Esophagus (tissue), 2 donors: Measurements from ENCODE around the gene TMEM132D. TPM values are rescaled to one million over a fixed set of nuclear protein-coding genes. Genes with fewer than 3 reads are reported as not detected.

Experiments used
- H3K27ac ChIP-seq, 2 donors: one replicate each; pipeline ENCODE4 v1.5.1; 2013; ENCODE audit warnings: low read depth in 2 of 2, mild to moderate bottlenecking in 2 of 2, inconsistent platforms in 1 of 2, low read length in 1 of 2, moderate library complexity in 1 of 2
- H3K27me3 ChIP-seq, 2 donors: one replicate each; pipeline ENCODE4 v1.6.1; 2013; ENCODE audit warnings: low read length in 2 of 2, control low read depth in 1 of 2, mild to moderate bottlenecking in 1 of 2; ENCODE audit not compliant: insufficient read depth in 2 of 2, control insufficient read depth in 1 of 2
- H3K36me3 ChIP-seq, 2 donors: one replicate each; pipeline ENCODE4 v1.6.1; 2013; ENCODE audit warnings: low read length in 1 of 2; ENCODE audit not compliant: control insufficient read depth in 2 of 2, insufficient read depth in 2 of 2
- H3K4me1 ChIP-seq, 2 donors: one replicate each; pipeline ENCODE4 v1.6.1; 2013; ENCODE audit warnings: low read length in 1 of 2; ENCODE audit not compliant: control insufficient read depth in 2 of 2, insufficient read depth in 2 of 2
- H3K4me3 ChIP-seq, 2 donors: one replicate each; pipeline ENCODE4 v1.5.1; 2013; ENCODE audit warnings: low read length in 2 of 2, mild to moderate bottlenecking in 2 of 2, low read depth in 1 of 2, moderate library complexity in 1 of 2
- H3K9me3 ChIP-seq, 2 donors: one replicate each; pipeline ENCODE4 v1.6.1; 2013; ENCODE audit warnings: mild to moderate bottlenecking in 2 of 2, low read depth in 1 of 2, low read length in 1 of 2, moderate library complexity in 1 of 2; ENCODE audit not compliant: control insufficient read depth in 2 of 2, insufficient read depth in 1 of 2
- WGBS, 2 donors: extraction: QIAGEN DNeasy Blood & Tissue Kit; methylation state at CpG; one replicate each; pipeline ENCODE4 v1.1.7; 2013; 5-methylcytosine and 5-hydroxymethylcytosine counted together
- polyA plus RNA-seq, 2 donors: library from polyadenylated mRNA; stranded (reverse); fragments of 200-250 nt; gene quantifications; one replicate each; pipeline ENCODE4 v1.2.3, GENCODE V29; 2013
- donor health status: healthy with polysubstance abuse.
- donor health status: Bipolar disorder and iron deficiency.

The TMEM132D gene
- polyA plus RNA-seq, 2 donors = not detected

GRCh38 chr12:129331356-129332085, 572.3 kb downstream of the TMEM132D start:
- no peaks in the 10 kb centered on the region for H3K27me3 ChIP-seq
- H3K27ac ChIP-seq = no peak overlapping the region
- 60% methylated on average over 7 of the region's 7 CpGs for WGBS, 2 donors
- H3K36me3 ChIP-seq = no peaks in the 10 kb centered on the region
- peaks cover 3 to 4% of the 10 kb centered on the region in 2 donors for H3K9me3 ChIP-seq
- no peak overlapping the region for H3K4me3 ChIP-seq
- no peaks in the 10 kb centered on the region for H3K4me1 ChIP-seq

- Histone ChIP-seq H3K4me1 (no peaks in the 10 kb centered on the region), H3K36me3 (no peaks in the 10 kb centered on the region), H3K4me3 (no peak overlapping the region), H3K27ac (no peak overlapping the region), H3K27me3 (no peaks in the 10 kb centered on the region), H3K9me3 (peaks cover 2 to 3% of the 10 kb centered on the region in 2 donors)
- WGBS, 2 donors = 44 to 53% methylated on average over 4 of the region's 4 CpGs
Measured at GRCh38 chr12:129328235-129328634, 575.6 kb downstream of the TMEM132D start.

- WGBS, 2 donors = 80 to 83% methylated on average over 2 of the region's 2 CpGs
- Histone ChIP-seq H3K4me1 (no peaks in the 10 kb centered on the region), H3K9me3 (peaks cover 0 to 3% of the 10 kb centered on the region in 2 donors), H3K36me3 (no peaks in the 10 kb centered on the region), H3K27ac (no peak overlapping the region), H3K4me3 (no peak overlapping the region), H3K27me3 (no peaks in the 10 kb centered on the region)
Measured at GRCh38 chr12:129325566-129325965, 578.3 kb downstream of the TMEM132D start.

GRCh38 chr12:129312048-129312447, 591.8 kb downstream of the TMEM132D start:
- H3K36me3 ChIP-seq = no peaks in the 10 kb centered on the region
- no peak overlapping the region for H3K27ac ChIP-seq
- WGBS, 2 donors = 57 to 59% methylated on average over 4 of the region's 4 CpGs
- H3K27me3 ChIP-seq = no peaks in the 10 kb centered on the region
- H3K4me1 ChIP-seq = no peaks in the 10 kb centered on the region
- H3K4me3 ChIP-seq = no peak overlapping the region
- no peaks in the 10 kb centered on the region for H3K9me3 ChIP-seq

GRCh38 chr12:129310346-129310745, 593.5 kb downstream of the TMEM132D start:
- Histone ChIP-seq H3K4me1 (no peaks in the 10 kb centered on the region), H3K9me3 (no peaks in the 10 kb centered on the region), H3K4me3 (no peak overlapping the region), H3K36me3 (no peaks in the 10 kb centered on the region), H3K27me3 (no peaks in the 10 kb centered on the region), H3K27ac (no peak overlapping the region)
- 66 to 78% methylated on average over 2 of the region's 2 CpGs for WGBS, 2 donors

GRCh38 chr12:129305851-129306250, 598.0 kb downstream of the TMEM132D start:
- Histone ChIP-seq H3K27ac (no peak overlapping the region), H3K27me3 (no peaks in the 10 kb centered on the region), H3K9me3 (peaks cover 4 to 12% of the 10 kb centered on the region in 2 donors), H3K36me3 (no peaks in the 10 kb centered on the region), H3K4me3 (no peak overlapping the region), H3K4me1 (no peaks in the 10 kb centered on the region)
- WGBS, 2 donors = 79 to 81% methylated on average over 4 of the region's 4 CpGs

GRCh38 chr12:129304529-129304928, 599.3 kb downstream of the TMEM132D start:
- Histone ChIP-seq H3K9me3 (peaks cover 4 to 12% of the 10 kb centered on the region in 2 donors), H3K36me3 (no peaks in the 10 kb centered on the region), H3K4me3 (no peak overlapping the region), H3K27me3 (no peaks in the 10 kb centered on the region), H3K27ac (no peak overlapping the region), H3K4me1 (no peaks in the 10 kb centered on the region)
- 82 to 88% methylated on average over 7 of the region's 7 CpGs for WGBS, 2 donors

- no peak overlapping the region for H3K27ac ChIP-seq
- H3K27me3 ChIP-seq = no peaks in the 10 kb centered on the region
- no peak overlapping the region for H3K4me3 ChIP-seq
- H3K9me3 ChIP-seq = peaks cover 8 to 14% of the 10 kb centered on the region in 2 donors
- WGBS, 2 donors = 87 to 88% methylated on average over 8 of the region's 8 CpGs
- no peaks in the 10 kb centered on the region for H3K36me3 ChIP-seq
- no peaks in the 10 kb centered on the region for H3K4me1 ChIP-seq
Measured at GRCh38 chr12:129300011-129300410, 603.8 kb downstream of the TMEM132D start.

GRCh38 chr12:129298921-129299320, 604.9 kb downstream of the TMEM132D start:
- no peaks in the 10 kb centered on the region for H3K27me3 ChIP-seq
- 80 to 82% methylated on average over 5 of the region's 5 CpGs for WGBS, 2 donors
- no peak overlapping the region for H3K4me3 ChIP-seq
- H3K36me3 ChIP-seq = no peaks in the 10 kb centered on the region
- H3K27ac ChIP-seq = no peak overlapping the region
- peaks cover 8 to 12% of the 10 kb centered on the region in 2 donors for H3K9me3 ChIP-seq
- H3K4me1 ChIP-seq = no peaks in the 10 kb centered on the region

GRCh38 chr12:129296671-129297070, 607.2 kb downstream of the TMEM132D start:
- Histone ChIP-seq H3K27me3 (no peaks in the 10 kb centered on the region), H3K36me3 (no peaks in the 10 kb centered on the region), H3K9me3 (peaks cover 4 to 9% of the 10 kb centered on the region in 2 donors), H3K27ac (no peak overlapping the region), H3K4me1 (no peaks in the 10 kb centered on the region), H3K4me3 (no peak overlapping the region)
